SKM-1 treated with dmso at 0.1 percent for 144 hours (cell line): Measurements from ENCODE around the gene CGB5.
A peak's percentile ranks its signal among the peaks of the same experiment; 100 is the strongest.
"Not testable (repeated sequence)": the region's sequence is repeated elsewhere in the genome, so short reads cannot be mapped to it uniquely, and the experiment has no call there.

Experiments
- DNase-seq: peaks from one replicate; lab custom pipeline; 2025; ENCODE audit not compliant: unreplicated experiment; lab: John Stamatoyannopoulos, UW

CGB5 gene

GRCh38 chr19:49043548-49043947, at the start of gene CGB5:
Gene CGB5, plus strand, starts transcription at chr19:49043848. Its CDS starts 362 bp downstream, at chr19:49044210.
- DNase-seq, result not testable (repeated sequence)

DNA sequence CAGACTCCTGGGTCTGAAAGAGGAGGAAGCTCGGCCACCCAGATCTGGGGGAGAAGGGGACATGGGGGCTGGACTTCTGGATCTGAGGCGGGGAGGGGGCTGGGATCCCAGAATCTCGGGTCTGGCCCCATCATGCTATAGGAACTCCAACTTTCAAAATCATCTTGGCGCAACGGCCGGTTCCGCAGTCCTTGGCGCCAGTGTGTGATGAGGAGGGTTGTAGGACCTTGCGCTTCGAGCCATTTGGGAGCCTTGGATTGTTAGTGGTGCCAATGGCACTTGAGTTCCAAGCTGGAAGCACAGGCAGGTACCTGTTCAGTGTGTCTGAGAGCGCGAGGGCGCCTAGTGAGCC, 49.6 kb upstream of the CGB5 start:
- no peak for DNase-seq

DNA sequence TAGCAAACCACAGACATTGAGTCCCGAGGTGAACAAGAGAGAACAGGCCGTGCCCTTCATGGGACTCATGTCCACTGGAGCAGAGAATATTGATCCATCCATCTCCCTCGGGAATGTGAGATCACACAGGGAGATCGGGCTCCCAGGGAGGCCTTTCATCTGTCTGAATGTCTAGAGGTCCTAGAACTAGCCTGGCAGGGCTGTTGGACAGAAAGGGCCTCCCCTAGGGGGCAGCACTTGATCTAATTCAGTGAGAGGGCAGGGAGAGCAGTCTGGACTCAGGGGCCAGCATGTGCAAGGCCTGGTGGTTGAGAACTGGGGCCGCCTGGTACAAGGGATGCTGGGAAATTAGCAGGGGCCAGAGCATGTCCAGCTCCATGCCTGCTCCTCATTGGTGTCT, 45.7 kb upstream of the CGB5 start:
- peak; percentile 38 for DNase-seq

- no peak for DNase-seq
Observed at GRCh38 chr19:48999481-49000325, 43.9 kb upstream of the CGB5 start.

DNA sequence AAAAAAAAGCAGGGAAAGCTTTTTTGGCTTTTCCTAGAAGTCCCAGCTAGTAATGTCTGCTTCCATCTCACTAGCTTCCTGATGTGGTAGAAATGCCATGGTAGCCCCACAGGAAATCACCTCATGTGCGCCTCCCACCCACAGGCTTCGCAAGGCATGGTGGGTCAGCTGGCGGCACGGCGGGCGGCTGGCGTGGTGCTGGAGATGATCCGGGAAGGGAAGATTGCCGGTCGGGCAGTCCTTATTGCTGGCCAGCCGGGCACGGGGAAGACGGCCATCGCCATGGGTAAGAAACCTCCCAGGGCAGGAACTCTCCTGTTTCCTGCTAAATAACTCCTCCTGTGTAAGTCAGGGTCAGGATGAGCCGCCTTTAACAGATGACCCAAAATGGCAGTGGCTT, 39.5 kb upstream of the CGB5 start:
- DNase-seq, result no peak

DNA sequence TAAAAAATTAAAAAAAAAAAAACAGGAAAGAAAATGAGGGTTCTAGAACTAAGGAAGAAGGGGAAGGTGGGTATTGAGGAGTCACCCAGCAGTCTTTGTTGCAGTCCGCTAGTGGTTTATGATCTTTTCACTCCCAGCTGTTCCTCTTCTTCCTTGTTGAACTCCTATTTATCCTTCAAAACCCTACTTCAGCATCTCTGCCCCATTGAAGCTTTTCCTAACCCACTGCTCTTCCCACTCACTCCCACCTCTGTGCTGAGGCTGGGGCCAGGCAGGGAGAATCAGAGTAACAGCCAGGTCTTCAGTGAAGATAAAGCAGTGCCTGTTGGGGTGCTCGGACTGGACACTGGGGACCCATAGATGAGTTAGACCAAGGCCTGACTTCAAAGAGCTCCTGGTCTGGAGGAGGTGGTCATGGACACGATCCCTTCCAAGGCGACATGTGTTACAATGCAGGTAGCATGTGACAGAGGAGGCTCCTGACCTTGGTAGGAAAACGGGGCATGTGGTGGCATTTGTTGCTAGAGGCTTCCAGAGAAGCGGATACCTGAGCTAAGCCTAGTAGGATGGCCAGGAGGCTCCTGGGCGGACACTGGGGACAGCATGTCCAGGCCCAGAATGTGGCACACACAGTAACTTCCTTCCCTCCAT, 38.6 kb upstream of the CGB5 start:
- DNase-seq, result no peak

DNA sequence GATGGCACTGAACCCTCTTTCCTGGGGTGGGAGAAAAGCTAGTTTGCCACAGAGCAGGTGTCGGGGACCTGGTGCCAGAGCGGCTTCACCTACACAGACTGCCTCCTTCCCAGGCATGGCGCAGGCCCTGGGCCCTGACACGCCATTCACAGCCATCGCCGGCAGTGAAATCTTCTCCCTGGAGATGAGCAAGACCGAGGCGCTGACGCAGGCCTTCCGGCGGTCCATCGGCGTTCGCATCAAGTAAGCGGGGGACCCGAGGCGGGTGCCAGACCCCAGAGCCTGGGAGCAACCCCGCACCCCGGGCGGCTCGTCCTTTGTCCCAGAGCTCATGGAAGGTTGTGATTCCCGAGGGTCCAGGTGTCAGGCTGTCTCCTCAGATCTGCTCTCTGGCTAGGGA, 36.7 kb upstream of the CGB5 start:
- no peak for DNase-seq

GRCh38 chr19:49009828-49010227, 33.8 kb upstream of the CGB5 start:
- DNase-seq, result no peak

DNA sequence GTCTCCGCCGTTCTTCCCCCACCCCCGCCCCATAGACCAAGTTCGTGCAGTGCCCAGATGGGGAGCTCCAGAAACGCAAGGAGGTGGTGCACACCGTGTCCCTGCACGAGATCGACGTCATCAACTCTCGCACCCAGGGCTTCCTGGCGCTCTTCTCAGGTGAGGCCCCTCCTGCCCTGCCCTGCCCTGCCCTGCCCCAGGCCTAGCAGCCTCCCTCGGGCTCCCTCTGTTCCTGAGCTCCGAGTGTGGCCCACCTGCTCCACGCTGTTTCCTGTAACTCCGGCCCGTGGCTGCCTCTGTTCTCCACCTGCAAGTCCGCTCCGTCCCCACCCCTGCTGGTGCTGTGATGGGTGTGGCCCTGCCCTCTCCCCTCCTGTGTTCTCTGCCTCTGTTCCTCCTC, 33.2 kb upstream of the CGB5 start:
- DNase-seq, result no peak

DNA sequence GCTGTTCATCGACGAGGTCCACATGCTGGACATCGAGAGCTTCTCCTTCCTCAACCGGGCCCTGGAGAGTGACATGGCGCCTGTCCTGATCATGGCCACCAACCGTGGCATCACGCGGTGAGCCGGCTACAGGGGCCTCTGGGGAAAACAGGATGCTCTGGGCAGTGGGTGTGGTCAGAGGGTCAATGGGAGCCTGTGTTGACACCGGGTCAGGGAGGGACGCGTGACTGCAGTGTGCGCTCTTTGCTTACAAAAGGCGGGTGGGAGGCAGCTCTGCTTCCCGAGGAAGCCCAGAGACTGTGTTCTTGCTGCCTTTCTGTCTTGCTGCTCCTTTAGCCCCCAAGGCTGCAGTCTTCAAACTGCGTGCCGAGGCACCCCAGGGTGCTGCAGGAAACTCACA, 32.5 kb upstream of the CGB5 start:
- DNase-seq, result no peak

DNA sequence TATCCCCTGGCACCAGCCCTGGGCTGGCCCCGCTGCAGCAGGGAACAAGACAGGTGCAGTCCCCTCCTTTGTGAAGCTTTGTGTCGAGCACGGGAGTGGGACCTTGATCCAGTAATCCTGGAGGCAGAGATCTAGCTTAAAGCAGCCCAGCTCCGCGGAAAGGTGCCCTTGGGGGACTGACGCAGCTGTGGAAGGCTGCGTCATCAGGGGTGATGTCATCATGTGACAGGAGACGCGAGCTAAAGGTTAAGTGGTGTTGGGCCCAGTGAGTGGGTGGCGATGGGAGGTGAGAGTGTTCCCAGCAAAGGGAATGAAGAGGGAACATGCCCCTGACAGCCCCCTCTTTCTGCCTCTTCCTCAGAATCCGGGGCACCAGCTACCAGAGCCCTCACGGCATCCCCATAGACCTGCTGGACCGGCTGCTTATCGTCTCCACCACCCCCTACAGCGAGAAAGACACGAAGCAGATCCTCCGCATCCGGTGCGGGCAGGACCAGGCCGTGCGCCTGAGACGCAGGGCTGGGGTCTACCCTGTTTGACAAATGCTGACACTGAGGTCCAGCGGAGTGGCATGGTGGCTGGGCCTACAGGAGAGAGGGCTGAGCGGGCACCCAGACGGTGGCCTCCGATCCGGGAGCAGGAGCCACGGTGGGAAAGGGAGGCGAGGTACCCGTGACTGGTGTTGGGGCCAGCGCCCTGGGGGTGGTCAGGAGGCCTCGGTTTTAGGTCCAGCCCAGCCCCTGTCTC, 29.4 kb upstream of the CGB5 start:
- DNase-seq, result no peak

- no peak for DNase-seq
Observed at GRCh38 chr19:49014870-49015255, 28.8 kb upstream of the CGB5 start.

DNA sequence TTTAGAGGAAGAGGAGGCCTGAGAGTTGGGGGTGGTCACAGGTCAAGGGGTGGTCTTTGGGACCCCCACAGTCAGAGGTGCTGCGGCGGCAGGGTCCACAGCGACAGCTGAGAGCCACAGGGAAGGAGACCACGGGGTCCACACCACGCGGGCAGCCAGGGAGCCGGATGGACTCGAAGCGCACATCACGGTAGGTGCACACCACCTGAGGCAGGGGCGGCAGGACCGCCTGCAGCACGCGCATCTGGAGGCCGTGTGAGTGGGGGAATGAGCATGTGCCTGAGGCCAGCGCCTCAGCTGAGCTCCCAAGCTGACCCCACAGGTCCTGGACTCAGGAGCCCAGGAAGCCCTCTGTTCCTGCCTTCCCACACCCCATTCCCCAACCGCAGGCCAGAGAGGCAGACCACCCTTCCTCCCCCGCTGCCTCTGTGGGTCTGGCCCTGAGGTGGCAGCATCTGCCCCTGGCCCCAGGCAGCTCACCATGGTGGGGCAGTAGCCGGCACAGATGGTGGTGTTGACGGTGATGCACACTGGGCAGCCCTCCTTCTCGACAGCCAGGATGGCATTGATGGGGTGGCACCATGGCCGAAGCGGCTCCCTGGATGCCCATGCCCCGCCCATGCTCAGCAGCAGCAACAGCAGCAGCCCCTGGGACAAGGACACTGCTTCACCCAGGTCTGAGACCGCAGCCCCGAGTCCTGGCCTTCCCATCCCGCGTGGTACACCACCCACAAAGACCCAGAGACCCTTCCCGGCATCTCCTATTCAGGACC, 27.4 kb upstream of the CGB5 start:
- no peak for DNase-seq

DNA sequence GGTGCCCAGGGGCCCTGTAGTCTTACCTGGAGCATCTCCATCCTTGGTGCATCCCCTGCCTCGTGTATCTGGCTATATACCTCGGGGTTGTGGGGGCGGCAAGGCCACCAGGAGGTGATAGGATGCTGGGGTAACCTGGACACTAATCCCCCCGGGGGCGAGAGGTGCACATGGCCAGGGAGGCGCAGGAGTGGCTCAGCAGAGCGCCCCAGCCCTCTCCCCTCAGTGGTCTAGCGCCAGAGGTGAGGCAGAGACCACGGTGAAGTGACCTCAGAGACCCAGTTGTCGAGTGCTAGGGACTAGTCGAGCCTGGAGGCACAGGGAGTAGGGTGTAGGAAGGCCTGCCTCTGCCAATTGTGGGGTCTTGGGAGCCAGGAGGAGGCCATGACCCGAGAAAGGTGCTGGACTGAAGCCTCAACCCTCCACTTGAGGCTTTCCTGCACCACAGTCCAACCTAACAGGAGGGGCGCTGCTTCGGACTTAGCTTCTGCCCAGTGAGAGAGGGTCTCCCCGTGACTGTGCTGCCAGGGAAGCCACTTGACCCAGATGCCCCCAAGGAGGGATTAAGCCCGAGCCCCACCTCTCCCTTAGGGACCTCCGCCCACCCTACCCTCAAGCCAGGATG, 26.5 kb upstream of the CGB5 start, which contains the start of gene LHB:
TSS of gene LHB (minus strand) at position 51 of the 625 bp plus-strand sequence. CDS start at position 41, 10 bp downstream.
- no peak for DNase-seq

- DNase-seq, result no peak
Observed at GRCh38 chr19:49017666-49018351, 25.8 kb upstream of the CGB5 start.

GRCh38 chr19:49018388-49019241, 25.0 kb upstream of the CGB5 start:
- not testable (repeated sequence) for DNase-seq

- DNase-seq, result no peak
Observed at GRCh38 chr19:49019242-49019932, 24.3 kb upstream of the CGB5 start.

- DNase-seq, result no peak
Observed at GRCh38 chr19:49020342-49020741, 23.3 kb upstream of the CGB5 start.
